Measurements from ENCODE around the gene FAT1.

The FAT1 gene

GRCh38 chr4:186644737-186645261, 78.9 kb downstream of the FAT1 start:
- TF ChIP-seq, protein P1, sequence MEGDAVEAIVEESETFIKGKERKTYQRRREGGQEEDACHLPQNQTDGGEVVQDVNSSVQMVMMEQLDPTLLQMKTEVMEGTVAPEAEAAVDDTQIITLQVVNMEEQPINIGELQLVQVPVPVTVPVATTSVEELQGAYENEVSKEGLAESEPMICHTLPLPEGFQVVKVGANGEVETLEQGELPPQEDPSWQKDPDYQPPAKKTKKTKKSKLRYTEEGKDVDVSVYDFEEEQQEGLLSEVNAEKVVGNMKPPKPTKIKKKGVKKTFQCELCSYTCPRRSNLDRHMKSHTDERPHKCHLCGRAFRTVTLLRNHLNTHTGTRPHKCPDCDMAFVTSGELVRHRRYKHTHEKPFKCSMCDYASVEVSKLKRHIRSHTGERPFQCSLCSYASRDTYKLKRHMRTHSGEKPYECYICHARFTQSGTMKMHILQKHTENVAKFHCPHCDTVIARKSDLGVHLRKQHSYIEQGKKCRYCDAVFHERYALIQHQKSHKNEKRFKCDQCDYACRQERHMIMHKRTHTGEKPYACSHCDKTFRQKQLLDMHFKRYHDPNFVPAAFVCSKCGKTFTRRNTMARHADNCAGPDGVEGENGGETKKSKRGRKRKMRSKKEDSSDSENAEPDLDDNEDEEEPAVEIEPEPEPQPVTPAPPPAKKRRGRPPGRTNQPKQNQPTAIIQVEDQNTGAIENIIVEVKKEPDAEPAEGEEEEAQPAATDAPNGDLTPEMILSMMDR (conservative IDR thresholded peaks at IDR 0.05) = no peak
- no peak for TF ChIP-seq ZFX (IDR thresholded peaks at IDR 0.05)
- H3K27ac ChIP-seq = no peak overlapping the region

DNA sequence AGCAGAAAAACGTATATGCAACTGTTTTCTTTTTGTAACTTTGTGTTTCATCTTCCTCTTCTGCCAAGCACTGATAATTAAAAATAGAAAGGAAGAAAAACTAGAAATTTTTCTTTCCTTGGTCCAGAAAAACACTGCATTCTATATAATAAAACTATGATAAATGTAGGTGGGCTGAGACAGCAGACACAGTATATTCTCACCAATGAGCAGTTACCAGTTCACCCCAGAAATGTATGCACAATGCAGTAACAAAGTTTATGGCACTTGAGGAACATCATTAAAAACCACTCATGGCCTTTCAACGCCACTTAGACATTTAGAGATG, 79.4 kb downstream of the FAT1 start:
- no peak for TF ChIP-seq ZFX (IDR thresholded peaks at IDR 0.05)
- TF ChIP-seq, protein P1 (conservative IDR thresholded peaks at IDR 0.05) = no peak
- H3K27ac ChIP-seq = no peak overlapping the region

- no peak overlapping the region for H3K27ac ChIP-seq
These were observed 80.0 kb downstream of the FAT1 start for GRCh38 chr4:186643501-186644310.

DNA sequence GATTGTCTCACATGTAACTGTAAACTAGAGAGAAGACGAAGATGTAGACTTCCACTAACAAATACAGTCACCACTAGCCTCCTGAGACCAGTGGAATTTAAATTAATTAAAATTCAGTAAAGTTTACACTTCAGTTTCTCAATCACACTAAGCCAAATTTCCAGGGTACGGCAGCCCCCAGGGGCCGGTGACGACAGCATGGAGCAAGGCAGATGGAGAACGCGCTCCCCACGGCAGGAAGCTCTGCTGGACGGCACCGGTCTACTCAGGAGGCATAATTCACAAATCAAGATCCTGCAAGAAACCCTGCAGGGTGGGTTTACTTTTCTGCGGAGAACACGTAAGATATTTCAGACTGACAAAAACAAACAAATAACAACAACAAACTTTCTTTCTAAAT, 80.7 kb downstream of the FAT1 start:
- no peak overlapping the region for H3K27ac ChIP-seq
- TF ChIP-seq, protein P1 (conservative IDR thresholded peaks at IDR 0.05) = no peak
- no peak for TF ChIP-seq ZFX (IDR thresholded peaks at IDR 0.05)

More at GRCh38 chr4:186643501-186644310, 80.0 kb downstream of the FAT1 start:
- TF ChIP-seq ZFX (IDR thresholded peaks at IDR 0.05) = no peak
- TF ChIP-seq, protein P1 (conservative IDR thresholded peaks at IDR 0.05) = no peak

DNA sequence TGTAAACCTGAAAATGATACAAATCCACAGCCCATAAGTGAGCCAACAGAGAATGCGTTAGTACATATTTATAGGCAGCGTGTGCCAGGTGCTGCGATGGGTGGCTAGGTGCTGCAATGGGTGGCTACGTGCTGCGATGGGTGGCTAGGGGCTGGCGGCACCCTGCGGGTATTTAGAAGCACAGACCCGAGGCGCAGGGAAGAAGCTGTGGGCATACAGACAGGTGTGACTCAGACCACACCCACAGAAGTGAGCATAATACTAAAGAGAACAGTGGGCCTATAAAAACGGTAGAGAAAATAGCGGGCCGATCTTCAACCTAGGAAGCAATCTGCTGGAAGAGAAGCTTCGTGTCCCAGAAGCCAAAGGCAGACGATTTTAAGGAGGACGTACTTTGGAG, 81.1 kb downstream of the FAT1 start:
- TF ChIP-seq ZFX (IDR thresholded peaks at IDR 0.05) = no peak
- TF ChIP-seq, protein P1 (conservative IDR thresholded peaks at IDR 0.05) = no peak
- no peak overlapping the region for H3K27ac ChIP-seq

DNA sequence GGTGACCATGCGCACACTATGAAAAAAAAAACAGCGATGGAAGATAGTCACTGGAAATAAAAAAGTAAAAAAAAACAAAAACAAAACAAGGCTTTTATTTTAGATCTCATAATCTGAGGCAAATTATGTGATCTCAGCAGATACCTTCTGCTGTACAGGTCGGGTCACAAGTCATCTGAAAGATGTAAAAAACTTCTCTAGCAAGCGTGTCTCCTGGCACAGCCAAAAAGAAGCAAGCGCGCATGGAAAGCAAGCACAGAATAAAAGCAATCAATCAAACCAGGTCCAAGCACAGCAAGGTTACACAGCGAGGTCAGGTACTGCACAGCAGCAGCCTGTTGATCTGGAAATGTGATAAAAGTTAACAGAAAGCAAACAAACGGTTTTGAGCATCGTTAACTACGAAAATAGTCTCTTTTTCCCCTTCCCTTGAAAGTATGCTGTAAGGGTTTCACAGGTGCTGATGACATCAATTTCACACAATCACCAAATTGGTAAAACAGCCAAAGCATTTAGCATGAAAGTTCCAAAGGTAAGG, 89.0 kb downstream of the FAT1 start:
- no peak overlapping the region for H3K27ac ChIP-seq

DNA sequence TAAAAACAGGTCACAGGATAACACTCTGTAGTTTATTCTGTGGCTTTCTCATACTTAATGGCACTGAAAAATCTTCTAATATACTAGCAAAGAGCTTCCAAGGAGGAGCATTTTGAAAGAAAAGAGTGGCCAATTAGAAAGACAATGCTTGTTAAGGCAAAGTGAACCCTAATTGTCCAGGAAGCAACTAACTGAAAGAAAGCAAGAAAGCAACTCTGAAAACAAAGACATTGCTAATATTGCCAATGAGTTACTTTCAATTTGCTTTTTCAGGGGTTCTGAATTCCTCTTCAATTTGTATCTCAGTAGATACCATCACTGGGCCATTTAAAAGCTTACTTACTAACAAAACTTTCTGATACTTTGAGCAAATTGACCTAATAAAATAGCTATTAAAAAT, 89.8 kb downstream of the FAT1 start:
- TF ChIP-seq, protein P1 (conservative IDR thresholded peaks at IDR 0.05) = no peak
- TF ChIP-seq ZFX (IDR thresholded peaks at IDR 0.05) = no peak
- H3K27ac ChIP-seq = no peak overlapping the region

More for the DNA sequence above, 89.0 kb downstream of the FAT1 start:
- TF ChIP-seq, protein P1 (conservative IDR thresholded peaks at IDR 0.05) = no peak
- TF ChIP-seq ZFX (IDR thresholded peaks at IDR 0.05) = no peak

Data from C4-2B (cell line).